Measurements from ENCODE around the gene ETS2.

- no peak for TF ChIP-seq ZNF274 (IDR thresholded peaks at IDR 0.05; ENCODE audit: low read depth, low read length)
- no peak for TF ChIP-seq SUZ12 (IDR thresholded peaks at IDR 0.05; ENCODE audit: extremely low read depth, insufficient read depth, insufficient read length)
- no peak for TF ChIP-seq YY1 (IDR thresholded peaks at IDR 0.05; ENCODE audit: insufficient read depth, insufficient read length)
Observed at GRCh38 chr21:38792676-38793459, 12.9 kb upstream of the ETS2 start.

Measured in NT2/D1 (cell line).